HG02885 (cell line): Measurements from ENCODE around the gene ATG9B.
"Not testable (repeated sequence)": the region's sequence is repeated elsewhere in the genome, so short reads cannot be mapped to it uniquely, and the experiment has no call there.

Source experiments
- ATAC-seq: cut with Tn5 transposase; IDR thresholded peaks from one replicate; pipeline ENCODE4 v1.9.1; 2021; ENCODE audit warnings: mild to moderate bottlenecking; ENCODE audit not compliant: unreplicated experiment, poor library complexity

The ATG9B gene

GRCh38 chr7:151038951-151039849 lies 14.9 kb upstream of the ATG9B start:
- no peak for ATAC-seq

GRCh38 chr7:151035902-151036301 lies 11.6 kb upstream of the ATG9B start:
- ATAC-seq: no peak

- ATAC-seq: no peak
Observed at GRCh38 chr7:151035026-151035717, 10.9 kb upstream of the ATG9B start.

GRCh38 chr7:151034312-151035025 lies 10.2 kb upstream of the ATG9B start:
- no peak for ATAC-seq

GRCh38 chr7:151033864-151034249 lies 9.6 kb upstream of the ATG9B start:
- no peak for ATAC-seq

- ATAC-seq: no peak
Observed at GRCh38 chr7:151032936-151033863, 8.9 kb upstream of the ATG9B start.

GRCh38 chr7:151031011-151031410 lies 6.7 kb upstream of the ATG9B start:
- ATAC-seq: no peak

- ATAC-seq: no peak
Observed at GRCh38 chr7:151028948-151029501, 4.7 kb upstream of the ATG9B start.

- ATAC-seq: peak; percentile 97
Observed at GRCh38 chr7:151028131-151028947, 4.0 kb upstream of the ATG9B start, which contains the start of gene ABCB8. TSS of gene ABCB8 (plus strand) at chr7:151028450. CDS start at chr7:151028516, 66 bp downstream.

GRCh38 chr7:151027728-151028130 lies 3.4 kb upstream of the ATG9B start:
- not testable (repeated sequence) for ATAC-seq

- not testable (repeated sequence) for ATAC-seq
Observed at GRCh38 chr7:151026771-151027727, 2.8 kb upstream of the ATG9B start.

GRCh38 chr7:151025924-151026671 lies 1.8 kb upstream of the ATG9B start:
- ATAC-seq: no peak

- ATAC-seq: no peak
Observed at GRCh38 chr7:151023232-151023631, 1.1 kb downstream of the ATG9B start.

- no peak for ATAC-seq
Observed at GRCh38 chr7:151020231-151020630, 4.1 kb downstream of the ATG9B start.

- no peak for ATAC-seq
Observed at GRCh38 chr7:151019130-151019447, 5.2 kb downstream of the ATG9B start.

- ATAC-seq: no peak
Observed at GRCh38 chr7:151018421-151019129, 5.7 kb downstream of the ATG9B start.
